Hepatocyte (in vitro differentiated cells): Measurements from ENCODE around the gene RABL2A.
"Not testable (repeated sequence)": the region's sequence is repeated elsewhere in the genome, so short reads cannot be mapped to it uniquely, and the experiment has no call there.

Experiments
- EZH2phosphoT487 ChIP-seq: fragments of 200-600 bp; sonication (generic); IDR thresholded peaks from one replicate; pipeline ENCODE4 v1.6.1; 2018; ENCODE audit warnings: antibody characterized with exemption, mild to moderate bottlenecking, low read depth, moderate library complexity; ENCODE audit not compliant: unreplicated experiment, severe bottlenecking
- TF ChIP-seq, protein P1 (sequence below): fragments of 200-600 bp; sonication (generic); IDR thresholded peaks from 2 replicates; pipeline ENCODE4 v1.5.1; 2016; ENCODE audit warnings: antibody characterized with exemption, mild to moderate bottlenecking; ENCODE audit not compliant: poor library complexity

GRCh38 chr2:113650834-113651815 lies 24.1 kb downstream of the RABL2A start:
- TF ChIP-seq, protein P1, sequence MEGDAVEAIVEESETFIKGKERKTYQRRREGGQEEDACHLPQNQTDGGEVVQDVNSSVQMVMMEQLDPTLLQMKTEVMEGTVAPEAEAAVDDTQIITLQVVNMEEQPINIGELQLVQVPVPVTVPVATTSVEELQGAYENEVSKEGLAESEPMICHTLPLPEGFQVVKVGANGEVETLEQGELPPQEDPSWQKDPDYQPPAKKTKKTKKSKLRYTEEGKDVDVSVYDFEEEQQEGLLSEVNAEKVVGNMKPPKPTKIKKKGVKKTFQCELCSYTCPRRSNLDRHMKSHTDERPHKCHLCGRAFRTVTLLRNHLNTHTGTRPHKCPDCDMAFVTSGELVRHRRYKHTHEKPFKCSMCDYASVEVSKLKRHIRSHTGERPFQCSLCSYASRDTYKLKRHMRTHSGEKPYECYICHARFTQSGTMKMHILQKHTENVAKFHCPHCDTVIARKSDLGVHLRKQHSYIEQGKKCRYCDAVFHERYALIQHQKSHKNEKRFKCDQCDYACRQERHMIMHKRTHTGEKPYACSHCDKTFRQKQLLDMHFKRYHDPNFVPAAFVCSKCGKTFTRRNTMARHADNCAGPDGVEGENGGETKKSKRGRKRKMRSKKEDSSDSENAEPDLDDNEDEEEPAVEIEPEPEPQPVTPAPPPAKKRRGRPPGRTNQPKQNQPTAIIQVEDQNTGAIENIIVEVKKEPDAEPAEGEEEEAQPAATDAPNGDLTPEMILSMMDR: not testable (repeated sequence)
- not testable (repeated sequence) for TF ChIP-seq EZH2phosphoT487
